GM12891 (cell line): ENCODE results near the gene RRAS2.

Source experiments
- POLR2A ChIP-seq: IDR thresholded peaks from 2 replicates; pipeline ENCODE4 v1.6.1; 2011; ENCODE audit warnings: low read depth, low read length, control low read depth
- POLR2AphosphoS5 ChIP-seq: IDR thresholded peaks from 2 replicates; pipeline ENCODE4 v1.6.1; 2011; ENCODE audit warnings: low read depth, low read length, control low read depth
- POU2F2 ChIP-seq: IDR thresholded peaks from 2 replicates; pipeline ENCODE4 v1.6.1; 2011; ENCODE audit warnings: low read depth, mild to moderate bottlenecking, control low read depth, low read length, moderate library complexity
- SPI1 ChIP-seq: IDR thresholded peaks from 2 replicates; pipeline ENCODE4 v1.6.1; 2011; ENCODE audit warnings: low read depth, low read length, control low read depth
- TAF1 ChIP-seq: IDR thresholded peaks from 2 replicates; pipeline ENCODE4 v1.6.1; 2011; ENCODE audit warnings: low read depth, low read length, control low read depth

GRCh38 chr11:14242733-14243132 lies 116.2 kb downstream of the RRAS2 start:
- no peak for TF ChIP-seq POLR2AphosphoS5
- TF ChIP-seq POLR2A, result no peak
- no peak for TF ChIP-seq SPI1
- no peak for TF ChIP-seq TAF1
- TF ChIP-seq POU2F2, result no peak
